Amniotic epithelial cell (primary cell): ENCODE results near the gene FBN1.

Experiments used
- DNase-seq: peaks from one replicate; pipeline ENCODE4 v3.0.0-alpha.2; 2010; ENCODE audit warnings: low read depth

Gene FBN1

DNA sequence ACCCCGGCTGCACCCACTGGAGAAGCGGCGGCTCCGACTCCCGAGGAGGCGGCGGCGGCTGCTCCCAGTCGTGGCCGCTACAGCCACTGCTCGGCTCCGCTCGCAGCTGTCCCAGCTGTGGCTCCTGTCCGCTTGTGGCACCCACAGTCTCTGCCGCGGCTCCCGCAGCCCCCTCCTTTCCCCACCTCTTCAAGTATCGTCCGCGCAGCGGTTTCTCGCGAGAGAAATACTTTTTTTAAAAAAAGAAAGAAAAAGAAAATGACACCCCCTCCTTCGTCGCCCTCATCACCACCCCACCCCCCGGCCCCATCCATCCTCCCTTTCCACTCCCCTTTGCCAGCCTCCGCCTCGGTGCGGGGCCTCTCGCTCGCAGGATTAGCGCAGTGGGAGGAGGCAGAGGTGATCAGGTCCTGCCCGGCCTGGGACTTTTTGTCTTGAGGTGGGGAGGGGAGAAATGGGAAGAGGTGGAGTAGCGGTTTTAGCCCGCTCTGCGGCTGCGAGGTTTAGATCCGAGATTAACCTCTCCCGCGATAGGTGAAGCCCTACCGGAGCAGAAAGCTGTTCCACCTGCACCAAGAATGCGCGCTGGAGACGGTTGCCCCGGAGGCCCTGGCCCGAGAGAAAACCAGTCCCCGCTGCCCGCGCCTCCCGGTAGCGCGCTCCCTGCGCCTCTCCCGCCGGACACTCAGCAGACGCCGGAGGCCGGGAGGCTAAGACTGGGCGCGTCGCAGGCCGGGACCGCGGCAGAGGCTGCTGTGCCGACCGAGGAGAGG, at the start of gene FBN1:
FBN1 (minus strand) TSS at position 152 of the 773 bp plus-strand sequence. CDS start 940 bp downstream, outside the sequence.
- DNase-seq, result peak; percentile 85

- peak; percentile 57 for DNase-seq
These were observed 48.0 kb upstream of the FBN1 start for GRCh38 chr15:48693484-48693883.

DNA sequence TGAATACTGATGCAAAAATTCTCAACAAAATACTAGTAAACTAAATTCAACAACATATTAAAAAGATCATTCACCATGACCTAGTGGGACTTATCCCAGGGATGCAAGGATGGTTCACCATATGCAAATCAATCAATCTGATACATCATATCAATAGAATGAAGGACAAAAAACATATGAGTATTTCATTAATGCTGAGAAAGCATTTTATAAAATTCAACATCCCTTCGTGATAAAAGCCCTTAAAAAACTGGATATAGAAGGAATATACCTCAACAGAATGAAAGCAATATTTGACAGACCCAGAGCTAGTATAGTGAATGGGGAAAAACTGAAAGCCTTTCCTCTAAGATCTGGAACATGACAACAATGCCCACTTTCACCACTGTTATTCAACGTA, 43.0 kb upstream of the FBN1 start:
- DNase-seq, result no peak

- DNase-seq, result no peak
These were observed 38.7 kb upstream of the FBN1 start for GRCh38 chr15:48683991-48684765.

DNA sequence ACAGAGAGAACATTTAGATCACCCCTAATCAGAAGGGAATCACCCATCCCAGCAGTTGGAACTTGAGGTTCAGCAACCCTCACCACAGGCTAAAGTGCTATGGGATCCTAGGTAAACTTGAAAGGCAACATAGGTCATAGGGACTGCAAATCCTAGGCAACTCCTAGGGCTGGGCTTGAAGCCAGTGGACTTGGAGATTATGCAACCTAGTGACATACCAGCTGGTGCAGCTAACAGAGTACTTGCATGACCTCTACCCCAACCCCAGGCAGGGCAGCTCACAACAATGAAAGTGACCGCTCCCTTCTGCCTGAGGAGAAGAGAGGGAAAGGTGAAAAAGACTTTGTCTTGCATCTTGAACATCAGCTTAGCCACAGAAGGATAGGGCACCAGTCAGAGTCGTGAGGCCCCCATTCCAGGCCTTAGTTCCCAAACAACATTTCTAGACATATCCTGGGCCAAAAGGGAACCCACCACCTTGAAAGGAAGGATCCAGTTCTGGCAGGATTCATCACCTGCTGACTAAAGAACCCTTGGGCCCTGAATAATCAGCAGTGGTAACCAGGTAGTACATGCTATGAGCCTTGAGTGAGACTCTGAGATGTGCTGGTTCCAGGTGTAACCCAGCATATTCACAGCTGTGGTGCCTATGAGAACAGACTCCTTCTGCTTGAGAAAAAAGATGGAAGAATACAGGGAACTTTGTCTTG, 37.6 kb upstream of the FBN1 start:
- peak; percentile 92 for DNase-seq

DNA sequence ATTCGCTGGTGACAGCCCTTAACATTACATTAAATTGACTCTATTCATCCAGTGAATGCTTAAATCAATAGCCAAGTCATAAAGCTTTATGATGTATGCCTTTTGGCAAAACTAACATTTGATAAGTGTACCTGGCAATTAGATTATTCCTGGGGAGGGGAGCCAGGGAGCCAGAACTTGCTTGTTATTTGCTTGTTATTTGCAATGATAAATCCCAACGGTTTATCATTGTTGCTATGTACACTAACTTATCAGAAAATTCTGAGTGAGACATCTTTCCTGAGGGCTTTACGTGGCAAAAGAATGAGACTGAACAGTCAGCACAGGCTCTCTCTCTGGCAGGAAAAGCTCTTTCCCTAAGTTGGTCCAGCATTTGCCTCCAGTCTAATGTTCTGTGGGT, 35.8 kb upstream of the FBN1 start:
- peak; percentile 81 for DNase-seq

DNA sequence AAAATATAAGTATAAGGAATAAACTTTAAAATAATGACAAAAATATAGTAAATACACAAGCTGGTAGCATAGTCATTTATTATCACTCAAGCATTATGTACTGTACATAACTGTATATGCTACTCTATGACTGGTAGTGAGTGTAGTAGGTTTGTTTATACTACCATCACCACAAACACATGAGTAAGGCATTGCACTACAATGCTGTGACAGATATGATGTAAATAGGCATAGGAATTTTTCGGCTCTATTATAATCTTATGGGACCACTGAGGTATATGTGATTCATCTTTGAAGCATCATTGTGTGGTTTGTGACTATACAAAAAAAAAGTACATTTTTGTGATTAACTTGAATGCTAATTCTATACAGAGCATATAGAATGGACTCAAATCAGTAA, 35.3 kb upstream of the FBN1 start:
- DNase-seq, result peak; percentile 95

- no peak for DNase-seq
These were observed 34.4 kb upstream of the FBN1 start for GRCh38 chr15:48679952-48680351.

- no peak for DNase-seq
These were observed 33.3 kb upstream of the FBN1 start for GRCh38 chr15:48678851-48679250.

DNA sequence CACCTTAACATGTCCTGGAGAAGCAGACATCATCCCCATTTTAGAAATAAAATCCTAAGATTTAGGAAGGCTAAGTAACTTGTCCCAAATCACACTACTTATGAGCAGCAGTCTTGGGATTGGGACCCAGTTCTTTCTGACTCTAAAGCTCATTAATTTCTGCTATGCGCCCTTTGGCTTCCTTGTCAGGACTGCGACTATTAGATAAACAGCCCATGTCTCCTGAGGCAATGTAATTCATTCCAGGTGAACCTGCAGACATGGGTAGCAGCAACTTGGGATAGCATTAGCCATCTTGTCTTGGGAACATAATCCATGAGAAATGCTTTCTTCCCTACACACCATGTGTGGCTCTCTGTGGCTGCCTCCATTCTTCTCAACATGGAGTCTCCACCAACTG, 32.3 kb upstream of the FBN1 start:
- DNase-seq, result no peak

DNA sequence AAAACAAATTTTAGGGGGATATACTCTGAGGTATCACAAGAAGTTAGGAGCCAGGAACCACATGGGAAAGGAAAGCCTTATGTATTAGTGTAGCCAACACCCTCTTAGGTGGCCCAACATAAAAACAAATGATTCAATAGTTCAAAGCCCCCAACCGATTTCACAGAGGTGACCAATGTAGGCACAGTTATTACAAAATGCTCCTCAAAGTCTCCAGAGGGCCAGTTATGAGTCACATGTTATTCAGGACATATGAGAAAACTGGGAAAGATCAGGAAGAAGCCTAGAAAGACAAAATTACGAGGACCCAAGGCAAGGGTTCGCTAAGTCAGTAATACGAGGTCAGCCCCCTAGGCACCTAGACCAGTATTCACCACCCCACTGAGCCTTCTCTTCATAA, 29.9 kb upstream of the FBN1 start:
- no peak for DNase-seq

GRCh38 chr15:48674876-48675275, 29.4 kb upstream of the FBN1 start:
- peak; percentile 39 for DNase-seq

DNA sequence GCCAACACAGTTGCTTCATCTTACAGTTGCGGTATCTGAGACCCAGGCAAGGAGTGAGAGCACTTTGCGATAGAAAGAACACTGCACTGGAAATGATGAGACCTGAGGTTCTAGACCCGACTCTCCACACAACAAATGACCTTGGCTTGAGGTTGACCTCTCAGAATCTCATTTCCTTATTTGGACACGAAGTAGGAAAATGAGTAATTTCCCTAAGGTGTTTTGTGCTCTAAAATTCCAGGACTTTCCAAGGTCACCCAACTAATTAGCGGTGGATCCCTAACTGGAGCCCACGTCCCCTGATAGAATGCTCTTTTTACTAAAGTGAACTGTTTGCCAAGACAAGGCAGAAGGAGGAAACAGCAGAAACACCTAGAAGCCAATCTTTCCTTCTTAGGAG, 26.7 kb upstream of the FBN1 start:
- no peak for DNase-seq

DNA sequence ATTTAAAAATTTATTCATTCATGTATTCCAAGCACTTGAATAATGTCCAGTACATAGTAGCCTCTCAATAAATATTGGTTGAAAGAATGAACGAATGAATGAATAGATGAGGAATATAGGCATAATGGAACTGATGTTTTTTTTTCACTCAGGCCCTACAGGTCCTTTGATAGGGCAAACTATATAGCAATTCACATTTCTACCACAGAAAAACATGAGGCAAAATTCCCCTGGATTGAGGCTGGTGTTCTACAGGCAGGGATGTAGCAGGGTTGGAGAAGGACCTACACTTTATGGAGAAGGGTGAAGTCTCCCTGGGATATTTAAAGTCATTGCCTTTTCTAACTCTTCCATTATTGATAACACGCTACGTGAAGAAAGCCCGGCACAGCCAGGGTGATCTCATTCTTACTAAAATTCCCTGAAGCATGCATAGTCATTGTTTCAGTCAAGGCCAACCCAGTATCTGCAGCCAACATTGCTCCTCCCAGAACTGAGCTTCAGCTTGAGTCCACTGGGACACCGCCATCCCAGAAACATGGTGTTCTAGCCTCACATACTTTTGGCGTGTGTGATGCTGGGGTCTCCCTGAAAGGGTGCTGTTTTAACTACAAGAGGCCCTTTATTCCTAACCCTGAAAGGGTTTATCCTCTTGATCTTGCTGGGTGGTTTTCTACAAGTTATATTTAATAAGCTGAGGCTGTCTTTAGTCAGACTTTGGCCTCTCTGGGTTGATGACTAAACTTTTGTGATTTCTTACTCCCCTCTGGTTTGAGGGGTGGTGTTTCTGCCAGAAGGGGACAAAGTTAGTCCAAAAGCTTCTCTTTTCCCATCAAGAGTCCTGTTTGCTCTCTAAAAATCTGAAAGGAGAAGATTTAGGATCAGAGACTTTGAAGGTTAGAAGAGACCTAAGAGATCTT, 25.9 kb upstream of the FBN1 start:
- peak; percentile 66 for DNase-seq

- DNase-seq, result peak; percentile 47
These were observed 22.2 kb upstream of the FBN1 start for GRCh38 chr15:48667701-48668100.

GRCh38 chr15:48664436-48664835, 18.9 kb upstream of the FBN1 start:
- no peak for DNase-seq

- no peak for DNase-seq
These were observed 12.6 kb upstream of the FBN1 start for GRCh38 chr15:48657950-48658591.

GRCh38 chr15:48654801-48655200, 9.3 kb upstream of the FBN1 start:
- DNase-seq, result no peak

DNA sequence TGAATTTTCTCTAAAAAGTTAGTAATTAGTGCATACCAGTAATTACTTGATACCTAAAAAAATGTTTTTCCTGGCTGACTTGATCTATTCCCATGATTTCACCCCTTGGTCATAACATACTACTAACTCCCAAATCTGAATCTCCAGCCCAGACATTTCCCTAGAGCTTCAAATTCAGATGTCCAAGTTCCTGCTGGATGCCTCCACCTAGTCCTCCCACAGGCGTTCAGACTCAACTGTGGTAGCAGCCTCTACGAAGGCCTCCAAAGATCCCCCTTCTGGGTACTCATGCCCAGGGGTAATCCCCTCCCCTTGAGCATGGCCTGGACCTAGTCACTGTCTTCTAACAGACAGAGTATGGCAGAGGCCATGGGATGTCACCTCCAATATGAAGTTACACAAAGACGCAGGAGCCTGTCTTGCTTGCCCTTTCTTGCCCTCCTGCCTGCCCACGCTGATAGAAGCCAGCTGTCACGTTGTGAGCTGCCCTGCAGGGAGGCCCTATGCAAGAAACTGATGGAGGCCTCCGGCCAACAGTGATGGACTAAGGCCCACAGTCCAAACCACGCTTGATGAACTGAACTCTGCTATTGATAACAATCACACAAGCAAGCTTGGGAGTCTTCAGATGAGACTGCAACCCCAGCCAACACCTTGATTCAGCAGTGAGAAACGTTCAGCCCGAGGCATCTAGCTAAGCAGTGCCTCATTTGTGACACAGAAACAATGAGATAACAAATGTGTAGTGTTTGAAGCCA, 8.6 kb upstream of the FBN1 start:
- no peak for DNase-seq

DNA sequence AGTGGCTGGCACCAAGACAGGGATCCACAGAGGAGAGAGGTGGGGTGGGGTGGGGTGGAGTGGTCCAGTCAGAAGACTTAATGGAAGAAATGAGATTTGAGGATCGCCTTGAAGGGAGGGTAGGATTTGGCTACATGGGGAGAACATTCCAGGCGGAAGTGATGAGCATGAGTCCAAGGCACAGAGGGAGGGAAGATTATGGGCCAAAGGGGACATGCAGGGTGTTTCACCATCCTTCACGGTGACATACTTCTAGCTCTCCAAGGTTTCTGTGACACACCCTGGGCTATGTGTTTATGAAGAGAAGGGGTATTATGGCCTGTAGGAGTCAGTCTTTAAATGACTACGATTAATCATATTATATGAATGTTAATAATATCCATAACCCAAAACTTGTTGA, 7.7 kb upstream of the FBN1 start:
- no peak for DNase-seq
